ENCODE results near the gene ANKMY1.
"Not testable (repeated sequence)": the region's sequence is repeated elsewhere in the genome, so short reads cannot be mapped to it uniquely, and the experiment has no call there.

ANKMY1 gene

GRCh38 chr2:240503848-240504247 is 53.9 kb downstream of the ANKMY1 start:
- no peak for DNase-seq (ENCODE audit: low read depth)

- DNase-seq (ENCODE audit: low read depth): no peak
These were observed 54.4 kb downstream of the ANKMY1 start for GRCh38 chr2:240503375-240503774.

- no peak for DNase-seq (ENCODE audit: low read depth)
These were observed 55.2 kb downstream of the ANKMY1 start for GRCh38 chr2:240502430-240503121.

GRCh38 chr2:240502059-240502429 is 55.7 kb downstream of the ANKMY1 start:
- DNase-seq (ENCODE audit: low read depth): no peak

- no peak for DNase-seq (ENCODE audit: low read depth)
These were observed 56.2 kb downstream of the ANKMY1 start for GRCh38 chr2:240501531-240501991.

- DNase-seq (ENCODE audit: low read depth): no peak
These were observed 57.0 kb downstream of the ANKMY1 start for GRCh38 chr2:240500561-240501423.

GRCh38 chr2:240499309-240500301 is 58.2 kb downstream of the ANKMY1 start:
- no peak for DNase-seq (ENCODE audit: low read depth)

- DNase-seq (ENCODE audit: low read depth): no peak
These were observed 58.9 kb downstream of the ANKMY1 start for GRCh38 chr2:240498958-240499260.

GRCh38 chr2:240498171-240498957 is 59.4 kb downstream of the ANKMY1 start:
- no peak for DNase-seq (ENCODE audit: low read depth)

- DNase-seq (ENCODE audit: low read depth): not testable (repeated sequence)
These were observed 60.7 kb downstream of the ANKMY1 start for GRCh38 chr2:240497082-240497481.

GRCh38 chr2:240494942-240495341 is 62.8 kb downstream of the ANKMY1 start:
- not testable (repeated sequence) for DNase-seq (ENCODE audit: low read depth)

- no peak for DNase-seq (ENCODE audit: low read depth)
These were observed 63.5 kb downstream of the ANKMY1 start for GRCh38 chr2:240494194-240494793.

- no peak for DNase-seq (ENCODE audit: low read depth)
These were observed 66.3 kb downstream of the ANKMY1 start for GRCh38 chr2:240491483-240491882.

- no peak for DNase-seq (ENCODE audit: low read depth)
These were observed 75.6 kb downstream of the ANKMY1 start for GRCh38 chr2:240482141-240482540.

GRCh38 chr2:240481720-240482119 is 76.1 kb downstream of the ANKMY1 start:
- no peak for DNase-seq (ENCODE audit: low read depth)

- no peak for DNase-seq (ENCODE audit: low read depth)
These were observed 76.8 kb downstream of the ANKMY1 start for GRCh38 chr2:240480834-240481623.

GRCh38 chr2:240479111-240479501 is 78.7 kb downstream of the ANKMY1 start:
- DNase-seq (ENCODE audit: low read depth): no peak

GRCh38 chr2:240478346-240479110 is 79.3 kb downstream of the ANKMY1 start:
- DNase-seq (ENCODE audit: low read depth): no peak

GRCh38 chr2:240477916-240478315 is 79.9 kb downstream of the ANKMY1 start:
- DNase-seq (ENCODE audit: low read depth): no peak

All from activated gamma-delta T cell treated with anti-CD3 and anti-CD28 coated beads, Interleukin-2, amount 50 U/mL, for 16 hours (primary cell).